GM18907 (cell line): ENCODE data around the gene DCST2.

Source experiments
- ATAC-seq: cut with Tn5 transposase; IDR thresholded peaks from one replicate; pipeline ENCODE4 v1.9.1; 2021; ENCODE audit warnings: mild to moderate bottlenecking, moderate library complexity; ENCODE audit not compliant: unreplicated experiment

The DCST2 gene

GRCh38 chr1:155070158-155070621 is 36.6 kb upstream of the DCST2 start:
- no peak for ATAC-seq

DNA sequence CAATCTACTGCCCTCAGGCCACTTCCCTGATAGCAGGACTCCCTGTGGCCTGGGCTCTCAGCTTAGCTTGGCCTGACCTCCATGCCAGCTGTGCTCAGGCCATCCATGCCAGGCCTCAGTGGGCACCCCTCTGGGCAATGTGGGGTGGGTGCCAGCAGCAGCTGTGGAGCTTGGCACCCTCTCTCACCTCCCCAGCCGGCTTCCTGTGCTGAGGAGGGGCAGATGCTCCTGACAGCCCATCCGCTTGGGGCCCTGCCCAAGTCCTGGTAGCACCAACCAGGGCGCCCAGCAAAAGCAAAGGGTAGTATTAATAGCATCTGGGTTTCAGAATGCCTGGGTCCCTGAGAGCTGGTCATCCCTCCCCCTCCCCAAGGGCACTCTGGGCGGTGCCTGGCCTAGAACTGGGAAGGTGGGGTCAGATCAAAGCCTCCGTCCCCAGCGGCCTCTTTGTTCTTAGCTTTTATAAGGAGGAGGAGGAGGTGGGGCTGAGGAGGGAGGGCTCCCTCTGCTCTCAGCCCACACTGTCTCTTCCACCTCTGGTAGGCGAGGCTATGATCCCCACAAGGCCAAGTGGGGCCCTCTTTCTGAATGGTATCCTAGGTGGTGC is 36.1 kb upstream of the DCST2 start:
- ATAC-seq: no peak

- ATAC-seq: no peak
Observed at GRCh38 chr1:155068599-155068998, 35.0 kb upstream of the DCST2 start.

DNA sequence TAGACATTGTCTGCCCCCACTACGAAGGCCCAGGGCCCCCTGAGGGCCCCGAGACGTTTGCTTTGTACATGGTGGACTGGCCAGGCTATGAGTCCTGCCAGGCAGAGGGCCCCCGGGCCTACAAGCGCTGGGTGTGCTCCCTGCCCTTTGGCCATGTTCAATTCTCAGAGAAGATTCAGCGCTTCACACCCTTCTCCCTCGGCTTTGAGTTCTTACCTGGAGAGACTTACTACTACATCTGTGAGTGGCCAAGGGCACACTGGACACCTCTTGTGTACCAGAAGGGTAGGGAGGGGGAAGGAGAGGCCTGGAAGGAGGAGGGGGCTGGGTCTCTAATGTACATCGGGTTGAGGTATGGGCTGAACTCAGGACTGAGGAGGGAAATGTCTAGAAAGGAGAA is 33.2 kb upstream of the DCST2 start:
- ATAC-seq: no peak

GRCh38 chr1:155064832-155065429 is 31.4 kb upstream of the DCST2 start:
- no peak for ATAC-seq

DNA sequence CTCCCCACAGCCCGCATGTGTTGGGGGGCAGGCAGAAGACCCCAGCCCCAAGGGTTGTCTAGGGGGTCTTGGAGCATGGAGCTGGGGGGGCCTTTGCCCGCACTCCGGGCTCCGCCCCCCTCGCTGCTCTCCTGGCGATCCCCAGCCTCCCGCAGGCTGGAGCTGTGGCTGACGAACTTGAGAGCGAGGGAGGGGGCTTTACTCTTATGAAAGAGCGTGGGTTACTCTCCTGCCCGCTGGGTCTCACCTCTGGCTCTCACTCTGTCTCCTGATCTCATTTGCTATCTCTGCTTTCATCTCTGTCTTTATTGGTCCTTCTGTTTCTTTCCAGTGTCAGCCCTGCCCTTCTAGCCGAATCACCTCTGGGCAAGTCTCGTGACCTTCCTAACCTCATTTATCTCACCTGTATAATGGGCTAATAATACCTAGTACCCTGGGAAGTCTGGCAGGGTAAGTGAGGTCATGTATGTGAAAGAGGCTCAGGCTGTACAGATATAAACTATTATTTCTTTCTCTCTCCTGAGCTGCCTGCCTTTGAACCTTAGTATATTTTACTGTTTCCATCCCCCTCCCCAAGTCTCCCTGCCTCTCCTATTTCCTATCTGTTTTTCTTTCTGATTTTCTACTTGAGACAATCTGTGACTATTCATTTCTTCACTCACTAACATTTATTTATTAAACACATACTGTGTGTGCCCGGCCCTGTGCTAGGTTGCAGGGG is 30.7 kb upstream of the DCST2 start:
- ATAC-seq: no peak

DNA sequence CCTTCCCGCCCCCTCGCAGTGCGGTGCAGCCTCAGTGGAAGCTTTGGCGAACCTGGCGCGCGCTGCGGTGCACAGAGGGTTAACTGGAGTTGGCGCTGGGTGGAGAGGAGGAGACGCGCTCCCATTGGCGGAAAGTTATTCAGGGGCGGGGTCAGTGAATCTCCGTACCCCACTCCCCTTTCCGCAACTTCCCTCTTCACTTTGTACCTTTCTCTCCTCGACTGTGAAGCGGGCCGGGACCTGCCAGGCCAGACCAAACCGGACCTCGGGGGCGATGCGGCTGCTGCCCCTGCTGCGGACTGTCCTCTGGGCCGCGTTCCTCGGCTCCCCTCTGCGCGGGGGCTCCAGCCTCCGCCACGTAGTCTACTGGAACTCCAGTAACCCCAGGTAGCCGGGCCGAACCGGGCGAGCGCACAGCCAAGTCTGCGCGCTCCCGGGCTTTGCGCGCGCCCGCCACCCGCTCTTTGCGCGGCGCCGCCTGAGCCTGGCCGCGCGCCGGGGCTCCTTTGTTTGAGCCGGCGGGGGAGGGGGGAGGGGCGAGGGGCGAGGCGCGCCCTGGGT is 30.0 kb upstream of the DCST2 start, which contains the start of gene EFNA4:
Gene EFNA4 (plus strand): TSS at position 191 of the 561 bp plus-strand sequence. CDS start 84 bp downstream, at position 275.
- ATAC-seq: peak; percentile 67

GRCh38 chr1:155062702-155063411 is 29.3 kb upstream of the DCST2 start:
- ATAC-seq: no peak

GRCh38 chr1:155062151-155062686 is 28.6 kb upstream of the DCST2 start:
- ATAC-seq: no peak

DNA sequence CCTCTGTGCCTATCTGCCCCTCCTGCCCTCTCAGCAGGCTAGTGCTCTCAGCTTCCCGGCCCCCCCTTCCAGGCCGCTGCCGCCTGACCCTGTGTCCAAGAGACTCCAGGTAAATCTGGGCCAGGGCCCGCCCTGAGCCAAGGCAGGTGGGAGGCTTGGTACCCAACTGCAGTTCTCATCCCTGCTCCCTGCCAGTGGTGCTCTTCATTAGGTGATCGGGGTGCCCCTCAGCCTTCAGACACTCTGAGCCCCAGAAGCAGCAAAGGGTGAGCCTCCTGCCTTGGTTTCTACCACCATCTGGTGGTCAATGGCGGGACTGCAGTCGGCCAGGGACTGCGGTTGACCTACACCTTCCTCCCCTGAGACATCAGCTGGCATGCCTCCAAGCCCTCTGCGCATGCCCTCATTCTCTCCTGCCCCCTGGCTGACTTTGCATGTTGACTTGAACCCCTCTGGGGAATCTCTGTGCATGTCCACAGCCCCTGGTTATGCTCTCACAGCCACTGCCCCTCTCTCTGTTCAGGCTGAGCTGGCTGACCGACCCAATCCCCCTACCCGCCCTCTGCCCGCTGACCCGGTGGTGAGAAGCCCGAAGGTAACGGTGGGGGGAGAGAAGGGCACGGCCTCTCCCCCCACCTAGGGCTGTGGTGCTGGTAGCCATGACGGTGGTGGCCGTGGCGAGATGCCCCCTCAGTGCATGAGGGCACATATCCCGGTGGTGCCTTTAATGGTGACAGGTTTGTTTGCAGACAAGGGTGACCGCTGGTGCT is 28.0 kb upstream of the DCST2 start:
- no peak for ATAC-seq

GRCh38 chr1:155060736-155061135 is 27.2 kb upstream of the DCST2 start:
- ATAC-seq: no peak

DNA sequence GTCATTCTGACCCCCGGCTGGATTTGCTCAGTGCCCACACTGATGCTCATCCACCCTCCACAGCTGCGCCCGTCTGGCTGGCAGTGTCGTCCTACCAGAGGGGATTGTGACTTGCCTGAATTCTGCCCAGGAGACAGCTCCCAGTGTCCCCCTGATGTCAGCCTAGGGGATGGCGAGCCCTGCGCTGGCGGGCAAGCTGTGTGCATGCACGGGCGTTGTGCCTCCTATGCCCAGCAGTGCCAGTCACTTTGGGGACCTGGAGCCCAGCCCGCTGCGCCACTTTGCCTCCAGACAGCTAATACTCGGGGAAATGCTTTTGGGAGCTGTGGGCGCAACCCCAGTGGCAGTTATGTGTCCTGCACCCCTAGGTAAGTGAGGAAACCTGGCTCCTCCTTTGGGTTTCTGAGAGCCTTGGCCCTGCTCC is 24.2 kb upstream of the DCST2 start:
- ATAC-seq: no peak

DNA sequence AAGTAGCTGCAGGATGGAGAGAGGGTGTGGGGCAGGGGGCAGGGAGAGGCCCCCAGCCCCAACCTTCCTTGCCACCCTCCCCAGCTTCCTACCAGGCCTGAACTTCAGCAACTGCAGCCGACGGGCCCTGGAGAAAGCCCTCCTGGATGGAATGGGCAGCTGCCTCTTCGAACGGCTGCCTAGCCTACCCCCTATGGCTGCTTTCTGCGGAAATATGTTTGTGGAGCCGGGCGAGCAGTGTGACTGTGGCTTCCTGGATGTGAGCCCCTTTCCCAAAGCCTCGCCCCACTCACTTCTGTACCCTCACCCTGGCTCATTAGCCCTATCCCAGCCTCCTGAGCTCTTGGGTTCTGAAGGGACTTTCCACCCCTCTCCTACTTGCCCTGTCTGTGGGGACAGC is 23.5 kb upstream of the DCST2 start:
- no peak for ATAC-seq

GRCh38 chr1:155053531-155054105 is 20.0 kb upstream of the DCST2 start:
- no peak for ATAC-seq

- no peak for ATAC-seq
Observed at GRCh38 chr1:155052439-155053395, 19.1 kb upstream of the DCST2 start.

DNA sequence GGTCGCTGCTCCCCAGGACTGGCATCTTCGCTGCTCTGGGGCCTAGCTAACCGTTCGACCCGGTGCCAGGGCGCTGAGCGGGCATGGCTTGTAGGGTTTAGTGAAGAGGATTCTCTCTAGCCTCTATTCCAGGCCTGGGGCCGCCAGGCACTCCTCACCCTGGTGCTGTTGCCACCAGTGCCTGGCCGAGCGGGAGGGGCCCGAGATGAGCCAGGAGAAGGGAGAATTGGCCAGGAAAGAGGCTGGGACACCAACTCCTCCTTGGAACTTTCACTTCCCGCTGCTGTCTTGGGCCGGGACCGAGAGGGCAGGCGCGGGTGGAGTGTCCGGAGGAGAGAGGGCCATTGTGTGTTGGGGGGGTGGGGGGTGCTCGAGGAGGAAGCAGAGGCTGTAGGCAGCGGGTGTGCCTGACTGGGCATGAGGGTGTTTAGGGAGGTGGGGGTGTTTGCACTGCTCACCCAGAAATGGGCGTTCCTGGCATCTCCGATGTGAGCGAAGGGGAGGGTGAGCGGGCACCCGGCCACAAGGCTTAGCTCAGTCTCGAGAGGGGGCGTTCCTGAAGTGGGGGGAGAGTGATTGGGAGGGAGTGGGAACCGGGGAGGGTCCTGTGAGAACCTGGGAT is 18.3 kb upstream of the DCST2 start:
- ATAC-seq: no peak

GRCh38 chr1:155051342-155051776 is 17.8 kb upstream of the DCST2 start:
- no peak for ATAC-seq
